ENCODE results near the gene DPP10.
"Not testable (repeated sequence)": the region's sequence is repeated elsewhere in the genome, so short reads cannot be mapped to it uniquely, and the experiment has no call there.

DPP10 gene

GRCh38 chr2:114515882-114516281, 73.4 kb downstream of the DPP10 start:
- H3K27ac ChIP-seq, result no peak overlapping the region
- no peak for TF ChIP-seq ZFX (IDR thresholded peaks at IDR 0.05; ENCODE audit: borderline replicate concordance)
- no peak for TF ChIP-seq CTCF (IDR thresholded peaks at IDR 0.05)

GRCh38 chr2:114517580-114517979, 75.1 kb downstream of the DPP10 start:
- H3K27ac ChIP-seq, result no peak overlapping the region
- no peak for TF ChIP-seq ZFX (IDR thresholded peaks at IDR 0.05; ENCODE audit: borderline replicate concordance)
- TF ChIP-seq CTCF (IDR thresholded peaks at IDR 0.05), result no peak

- no peak overlapping the region for H3K27ac ChIP-seq
- TF ChIP-seq ZFX (IDR thresholded peaks at IDR 0.05; ENCODE audit: borderline replicate concordance), result no peak
- no peak for TF ChIP-seq CTCF (IDR thresholded peaks at IDR 0.05)
These were observed 76.3 kb downstream of the DPP10 start for GRCh38 chr2:114518738-114519137.

- H3K27ac ChIP-seq, result not testable (repeated sequence)
These were observed 80.2 kb downstream of the DPP10 start for GRCh38 chr2:114522612-114523011.

GRCh38 chr2:114525955-114526354, 83.5 kb downstream of the DPP10 start:
- H3K27ac ChIP-seq, result no peak overlapping the region
- TF ChIP-seq CTCF (IDR thresholded peaks at IDR 0.05) (no peak), ZFX (IDR thresholded peaks at IDR 0.05; ENCODE audit: borderline replicate concordance) (no peak)

GRCh38 chr2:114526841-114527240, 84.4 kb downstream of the DPP10 start:
- H3K27ac ChIP-seq, result no peak overlapping the region
- TF ChIP-seq CTCF (IDR thresholded peaks at IDR 0.05), result no peak
- no peak for TF ChIP-seq ZFX (IDR thresholded peaks at IDR 0.05; ENCODE audit: borderline replicate concordance)

GRCh38 chr2:114527330-114527983, 85.0 kb downstream of the DPP10 start:
- no peak for TF ChIP-seq ZFX (IDR thresholded peaks at IDR 0.05; ENCODE audit: borderline replicate concordance)
- TF ChIP-seq CTCF (IDR thresholded peaks at IDR 0.05), result no peak
- H3K27ac ChIP-seq, result no peak overlapping the region

All from 22Rv1 (cell line).